ENCODE results near the gene TRMT5.

Gene TRMT5

GRCh38 chr14:60974090-60974651, 6.7 kb downstream of the TRMT5 start:
- no peak for TF ChIP-seq ZNF274 (IDR thresholded peaks at IDR 0.05; ENCODE audit: low read depth, low read length)
- no peak overlapping the region for H3K4me3 ChIP-seq (ENCODE audit: low read length)

GRCh38 chr14:60973070-60973469, 7.8 kb downstream of the TRMT5 start:
- no peak for TF ChIP-seq ZNF274 (IDR thresholded peaks at IDR 0.05; ENCODE audit: low read depth, low read length)
- no peak overlapping the region for H3K4me3 ChIP-seq (ENCODE audit: low read length)

GRCh38 chr14:60972295-60972694, 8.6 kb downstream of the TRMT5 start:
- no peak overlapping the region for H3K4me3 ChIP-seq (ENCODE audit: low read length)
- no peak for TF ChIP-seq ZNF274 (IDR thresholded peaks at IDR 0.05; ENCODE audit: low read depth, low read length)

GRCh38 chr14:60971271-60971670, 9.6 kb downstream of the TRMT5 start:
- no peak for TF ChIP-seq ZNF274 (IDR thresholded peaks at IDR 0.05; ENCODE audit: low read depth, low read length)
- H3K4me3 ChIP-seq (ENCODE audit: low read length), result no peak overlapping the region

- TF ChIP-seq ZNF274 (IDR thresholded peaks at IDR 0.05; ENCODE audit: low read depth, low read length), result no peak
- H3K4me3 ChIP-seq (ENCODE audit: low read length), result no peak overlapping the region
Measured at GRCh38 chr14:60970146-60970545, 10.7 kb downstream of the TRMT5 start.

GRCh38 chr14:60968671-60969070, 12.2 kb downstream of the TRMT5 start:
- TF ChIP-seq ZNF274 (IDR thresholded peaks at IDR 0.05; ENCODE audit: low read depth, low read length), result no peak
- no peak overlapping the region for H3K4me3 ChIP-seq (ENCODE audit: low read length)

- no peak for TF ChIP-seq ZNF274 (IDR thresholded peaks at IDR 0.05; ENCODE audit: low read depth, low read length)
Measured at GRCh38 chr14:60968099-60968498, 12.8 kb downstream of the TRMT5 start.

GRCh38 chr14:60965402-60965801, 15.5 kb downstream of the TRMT5 start:
- no peak for TF ChIP-seq ZNF274 (IDR thresholded peaks at IDR 0.05; ENCODE audit: low read depth, low read length)

More at GRCh38 chr14:60968099-60968498, 12.8 kb downstream of the TRMT5 start:
- H3K4me3 ChIP-seq (ENCODE audit: low read length), result no peak overlapping the region

GRCh38 chr14:60964904-60965303, 16.0 kb downstream of the TRMT5 start:
- TF ChIP-seq ZNF274 (IDR thresholded peaks at IDR 0.05; ENCODE audit: low read depth, low read length), result no peak
- no peak overlapping the region for H3K4me3 ChIP-seq (ENCODE audit: low read length)

More at GRCh38 chr14:60965402-60965801, 15.5 kb downstream of the TRMT5 start:
- H3K4me3 ChIP-seq (ENCODE audit: low read length), result no peak overlapping the region

- no peak for TF ChIP-seq ZNF274 (IDR thresholded peaks at IDR 0.05; ENCODE audit: low read depth, low read length)
- no peak overlapping the region for H3K4me3 ChIP-seq (ENCODE audit: low read length)
Measured at GRCh38 chr14:60963761-60964160, 17.1 kb downstream of the TRMT5 start.

- no peak overlapping the region for H3K4me3 ChIP-seq (ENCODE audit: low read length)
- TF ChIP-seq ZNF274 (IDR thresholded peaks at IDR 0.05; ENCODE audit: low read depth, low read length), result no peak
Measured at GRCh38 chr14:60958146-60958545, 22.7 kb downstream of the TRMT5 start.

- no peak overlapping the region for H3K4me3 ChIP-seq (ENCODE audit: low read length)
- no peak for TF ChIP-seq ZNF274 (IDR thresholded peaks at IDR 0.05; ENCODE audit: low read depth, low read length)
Measured at GRCh38 chr14:60956632-60957031, 24.2 kb downstream of the TRMT5 start.

GRCh38 chr14:60956202-60956601, 24.7 kb downstream of the TRMT5 start:
- no peak for TF ChIP-seq ZNF274 (IDR thresholded peaks at IDR 0.05; ENCODE audit: low read depth, low read length)
- H3K4me3 ChIP-seq (ENCODE audit: low read length), result no peak overlapping the region

- no peak for TF ChIP-seq ZNF274 (IDR thresholded peaks at IDR 0.05; ENCODE audit: low read depth, low read length)
Measured at GRCh38 chr14:60951776-60952435, 29.0 kb downstream of the TRMT5 start.

GRCh38 chr14:60946773-60947172, 34.1 kb downstream of the TRMT5 start:
- H3K4me3 ChIP-seq (ENCODE audit: low read length), result no peak overlapping the region
- TF ChIP-seq ZNF274 (IDR thresholded peaks at IDR 0.05; ENCODE audit: low read depth, low read length), result no peak

More at GRCh38 chr14:60951776-60952435, 29.0 kb downstream of the TRMT5 start:
- no peak overlapping the region for H3K4me3 ChIP-seq (ENCODE audit: low read length)

Measured in GM08714 (cell line).